Uterus (tissue), 4 donors: ENCODE data around the gene GRIK2. TPM values are rescaled to one million over a fixed set of nuclear protein-coding genes. Genes with fewer than 3 reads are reported as not detected.

Experiments used
- DNase-seq, 2 donors: peaks; one replicate each; pipeline ENCODE4 v3.0.0-alpha.2; 2019 to 2020
- H3K27ac ChIP-seq, 2 donors: fragments of 200-600 bp; sonication (generic); 1 replicate in 1 of 2; 2 replicates in 1 of 2; pipeline ENCODE4 v1.5.1; 2016 to 2018
- H3K27me3 ChIP-seq, 2 donors: fragments of 200-600 bp; sonication (generic); one replicate each; pipeline ENCODE4 v1.5.1; 2018 to 2019; ENCODE audit warnings: control low read depth in 1 of 2
- H3K36me3 ChIP-seq, 2 donors: fragments of 200-600 bp; sonication (generic); one replicate each; pipeline ENCODE4 v1.5.1; 2019; ENCODE audit warnings: control low read depth in 1 of 2
- H3K4me1 ChIP-seq, 2 donors: fragments of 200-600 bp; sonication (generic); one replicate each; pipeline ENCODE4 v1.5.1; 2018 to 2019; ENCODE audit warnings: control low read depth in 1 of 2
- H3K4me3 ChIP-seq, 2 donors: fragments of 200-600 bp; sonication (generic); 1 replicate in 1 of 2; 2 replicates in 1 of 2; pipeline ENCODE4 v1.5.1; 2018 to 2019; ENCODE audit warnings: mild to moderate bottlenecking in 1 of 2
- H3K9me3 ChIP-seq, 2 donors: fragments of 200-600 bp; sonication (generic); one replicate each; pipeline ENCODE4 v1.5.1; 2019; ENCODE audit warnings: control low read depth in 1 of 2
- CTCF ChIP-seq, 4 experiments: fragments of 200-600 bp in 2 of 4; fragments of 450-650 bp in 2 of 4; sonication (generic) in 2 of 4; IDR thresholded peaks; one replicate each; pipeline ENCODE4 v1.5.1; 2016 to 2019; ENCODE audit warnings: antibody characterized with exemption in 4 of 4, mild to moderate bottlenecking in 2 of 4, moderate library complexity in 1 of 4
- POLR2A ChIP-seq, 2 donors: fragments of 450-650 bp; IDR thresholded peaks; one replicate each; pipeline ENCODE4 v1.6.1; 2016; ENCODE audit warnings: antibody characterized with exemption in 2 of 2, mild to moderate bottlenecking in 1 of 2, moderate library complexity in 1 of 2
- intact Hi-C: fragments of 100-400 bp; cut with DNase I; formaldehyde crosslinking; loops from one replicate; pipeline ENCODE4 v1.15.1; 2023; ENCODE audit warnings: low total_unique reads
- total RNA-seq, 4 donors: library from RNA; depleted of rRNA in 3 of 4; stranded (reverse); fragments of >200 nt in 3 of 4; gene quantifications; one replicate each; pipeline versions ENCODE4 v1.1.0 to v1.2.4, GENCODE V29; 2014 to 2023
- donor health status: DM: yes; HTN: yes; CAD: no.

Gene GRIK2
- total RNA-seq, 4 donors from 2014 or later: 0.76 to 13.1 TPM; not detected in 2

GRCh38 chr6:101738481-101738880, 345.0 kb downstream of the GRIK2 start:
- TF ChIP-seq CTCF (IDR thresholded peaks at IDR 0.05) (no peak), POLR2A (IDR thresholded peaks at IDR 0.05) (no peak)
- H3K4me1 ChIP-seq: no peaks in the 10 kb centered on the region
- no peak overlapping the region for H3K27ac ChIP-seq
- intact Hi-C loops: no loop called here
- H3K36me3 ChIP-seq: no peaks in the 10 kb centered on the region
- no peak for DNase-seq
- no peak overlapping the region for H3K4me3 ChIP-seq
- H3K9me3 ChIP-seq: no peaks in the 10 kb centered on the region
- no peaks in the 10 kb centered on the region for H3K27me3 ChIP-seq

DNA sequence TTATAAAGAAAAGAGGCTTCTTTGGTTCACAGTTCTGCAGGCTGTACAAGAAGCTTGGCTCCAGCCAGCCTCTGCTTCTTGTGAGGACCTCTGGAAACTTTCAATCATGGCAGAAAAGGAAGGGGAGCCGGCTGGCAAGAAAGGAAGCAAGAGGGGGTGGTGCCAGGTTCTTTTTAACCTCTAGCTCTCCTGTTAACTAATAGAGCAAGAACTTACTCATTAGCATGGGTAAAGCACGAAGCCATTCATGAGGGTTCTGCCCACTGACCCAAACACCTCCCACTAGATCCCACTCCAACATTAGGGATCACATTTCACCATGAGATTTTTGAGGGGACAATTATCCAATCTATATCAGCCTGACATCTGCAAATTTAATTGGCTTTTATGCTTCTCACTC, 347.1 kb downstream of the GRIK2 start:
- H3K4me3 ChIP-seq: no peak overlapping the region
- TF ChIP-seq POLR2A (IDR thresholded peaks at IDR 0.05): no peak
- TF ChIP-seq CTCF (IDR thresholded peaks at IDR 0.05): no peak
- no peaks in the 10 kb centered on the region for H3K36me3 ChIP-seq
- H3K27me3 ChIP-seq: no peaks in the 10 kb centered on the region
- DNase-seq: no peak
- intact Hi-C loops: no loop called here
- no peak overlapping the region for H3K27ac ChIP-seq
- no peaks in the 10 kb centered on the region for H3K4me1 ChIP-seq
- no peaks in the 10 kb centered on the region for H3K9me3 ChIP-seq

DNA sequence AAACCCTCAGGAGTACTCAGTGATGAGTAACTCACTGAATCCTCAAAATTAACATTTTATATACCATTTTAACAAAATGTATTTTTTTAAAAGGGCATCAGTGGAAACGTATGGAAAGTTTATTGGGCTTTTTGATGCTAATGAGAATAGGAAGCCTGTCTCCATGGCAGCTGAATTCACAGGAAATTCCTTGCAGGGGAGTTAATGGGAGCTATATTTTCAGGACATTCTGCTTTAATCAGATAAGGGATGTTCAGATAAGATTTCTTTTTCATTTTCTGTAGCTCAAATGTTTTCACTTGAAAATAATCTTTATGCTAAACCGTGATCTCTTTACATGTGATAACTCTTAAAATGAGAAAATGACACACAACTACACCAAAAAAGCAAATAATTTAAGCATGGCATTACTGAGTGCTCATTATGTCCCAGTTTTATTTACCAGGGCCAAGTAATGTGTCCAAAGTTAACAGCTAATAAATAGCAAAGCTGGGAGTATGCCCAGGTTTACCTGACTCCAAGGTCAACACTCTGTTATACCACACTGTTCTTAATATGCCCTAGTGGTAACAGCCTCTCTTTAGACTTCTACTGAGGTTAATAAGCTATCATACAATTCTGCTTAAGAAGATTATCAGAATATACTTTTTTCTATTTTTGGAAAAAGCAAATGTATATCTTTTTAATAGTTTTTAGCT, 348.1 kb downstream of the GRIK2 start:
- intact Hi-C loops: no loop called here
- H3K9me3 ChIP-seq: no peaks in the 10 kb centered on the region

GRCh38 chr6:101747160-101747559, 353.7 kb downstream of the GRIK2 start:
- TF ChIP-seq POLR2A (IDR thresholded peaks at IDR 0.05) (no peak), CTCF (IDR thresholded peaks at IDR 0.05) (no peak)
- intact Hi-C loops: no loop called here
- Histone ChIP-seq H3K36me3 (no peaks in the 10 kb centered on the region), H3K4me3 (no peak overlapping the region), H3K27ac (no peak overlapping the region), H3K4me1 (no peaks in the 10 kb centered on the region), H3K27me3 (no peaks in the 10 kb centered on the region), H3K9me3 (no peaks in the 10 kb centered on the region)
- no peak for DNase-seq

More for the DNA sequence above, 348.1 kb downstream of the GRIK2 start:
- H3K4me3 ChIP-seq: no peak overlapping the region
- no peaks in the 10 kb centered on the region for H3K27me3 ChIP-seq
- H3K27ac ChIP-seq: no peak overlapping the region
- no peaks in the 10 kb centered on the region for H3K36me3 ChIP-seq
- TF ChIP-seq POLR2A (IDR thresholded peaks at IDR 0.05): no peak
- TF ChIP-seq CTCF (IDR thresholded peaks at IDR 0.05): no peak
- DNase-seq: no peak
- no peaks in the 10 kb centered on the region for H3K4me1 ChIP-seq

DNA sequence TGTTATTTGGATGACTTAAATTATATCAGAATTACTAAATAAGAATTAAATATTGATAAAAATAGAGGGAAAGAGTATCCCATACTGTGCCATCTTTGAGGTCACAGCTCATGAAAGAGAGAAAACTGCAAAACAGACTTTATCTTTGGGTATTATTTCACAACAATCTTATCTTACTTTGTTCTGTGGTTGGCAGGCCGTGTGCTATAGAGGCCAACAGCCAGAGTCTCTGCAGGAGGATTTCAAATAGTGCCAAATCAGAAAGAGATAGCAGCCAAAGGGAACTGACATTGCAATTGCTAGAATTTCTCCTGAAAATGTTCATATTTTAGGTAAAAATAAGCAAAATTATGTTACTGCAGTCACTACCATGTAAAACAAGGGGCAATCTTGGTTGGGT, 354.2 kb downstream of the GRIK2 start:
- no peak overlapping the region for H3K27ac ChIP-seq
- intact Hi-C loops: no loop called here
- H3K4me1 ChIP-seq: no peaks in the 10 kb centered on the region
- H3K36me3 ChIP-seq: no peaks in the 10 kb centered on the region
- no peaks in the 10 kb centered on the region for H3K27me3 ChIP-seq
- no peak overlapping the region for H3K4me3 ChIP-seq
- TF ChIP-seq POLR2A (IDR thresholded peaks at IDR 0.05) (no peak), CTCF (IDR thresholded peaks at IDR 0.05) (no peak)
- DNase-seq: no peak
- no peaks in the 10 kb centered on the region for H3K9me3 ChIP-seq
